ENCODE results near the gene FIGN. TPM values are rescaled to one million over a fixed set of nuclear protein-coding genes. Genes with fewer than 3 reads are reported as not detected.

Gene FIGN
- total RNA-seq, 1 experiment from 2014 or later: 14.6 TPM

GRCh38 chr2:163659224-163659623, 76.6 kb downstream of the FIGN start:
- Histone ChIP-seq H3K18ac (ENCODE audit: insufficient read length, low read depth, low read length) (no peak overlapping the region), H4K20me1 (ENCODE audit: control insufficient read depth, insufficient read depth, insufficient read length) (no peaks in the 10 kb centered on the region), H2BK20ac (ENCODE audit: low read depth, low read length, poor library complexity, severe bottlenecking) (no peak overlapping the region), H2AK5ac (ENCODE audit: insufficient read length, low read length) (no peak overlapping the region), H3T11ph (ENCODE audit: low read length) (no peak overlapping the region), H3K4ac (ENCODE audit: low read depth, low read length) (no peak overlapping the region), H3K4me1 (ENCODE audit: insufficient read depth, low read length) (peaks cover 6% of the 10 kb centered on the region; the same call in 1 of the 2 replicates), H2AFZ (ENCODE audit: low read length) (no peak overlapping the region), H2BK12ac (ENCODE audit: insufficient read length, low read depth, low read length) (no peak overlapping the region), H3K23me2 (ENCODE audit: insufficient read length, low read depth, low read length, poor library complexity, severe bottlenecking) (no peaks in the 10 kb centered on the region), H3K4me2 (ENCODE audit: insufficient read depth, insufficient read length, low read length) (no peak overlapping the region), H2BK15ac (ENCODE audit: low read depth, low read length) (no peak overlapping the region), H3K23ac (ENCODE audit: insufficient read length, low read depth, low read length) (no peak overlapping the region), H2BK120ac (ENCODE audit: low read depth, low read length, poor library complexity, severe bottlenecking) (no peak overlapping the region), H3K27ac (ENCODE audit: insufficient read length, low read depth, low read length) (no peak overlapping the region), H3K79me1 (ENCODE audit: insufficient read depth, low read depth, low read length, poor library complexity, severe bottlenecking) (no peaks in the 10 kb centered on the region), H4K5ac (ENCODE audit: insufficient read length, low read depth, low read length) (no peak overlapping the region), H4K91ac (ENCODE audit: insufficient read length, low read depth, low read length) (no peak overlapping the region), H3K56ac (ENCODE audit: insufficient read length, low read depth, low read length) (no peak overlapping the region), H3K27me3 (ENCODE audit: insufficient read depth, low read length) (no peaks in the 10 kb centered on the region), H3K9ac (ENCODE audit: extremely low read depth, insufficient read length, low read length) (no peak overlapping the region), H4K8ac (replicated peaks; ENCODE audit: insufficient read length, low read depth, low read length) (no peak overlapping the region), H3K79me2 (ENCODE audit: insufficient read depth, low read length) (no peaks in the 10 kb centered on the region), H3K9me3 (ENCODE audit: control insufficient read depth, low read depth, low read length) (no peaks in the 10 kb centered on the region), H2BK5ac (ENCODE audit: insufficient read length, low read length) (no peak overlapping the region), H3K14ac (ENCODE audit: insufficient read depth, low read length) (no peak overlapping the region)
- H3K27me3 Mint-ChIP-seq (ENCODE audit: low read depth): no peaks in the 10 kb centered on the region
- no peaks in the 10 kb centered on the region for H3K9me3 Mint-ChIP-seq
- no peak for TF ChIP-seq CTCF (conservative IDR thresholded peaks at IDR 0.05)
- no peak for DNase-seq
- peaks cover 10 to 15% (median 10%) of the 10 kb centered on the region in 3 experiments; a peak in 6 of 7 replicates for H3K36me3 Mint-ChIP-seq (ENCODE audit: insufficient read depth in 1 of 3, low read depth in 3 of 3)
- peaks cover 41 to 49% of the 10 kb centered on the region in 2 experiments for H3K4me1 Mint-ChIP-seq
- no peak overlapping the region for H3K27ac Mint-ChIP-seq
- no peak overlapping the region for H3K4me3 Mint-ChIP-seq
- no CpG with 5 or more reads among the region's 2 CpGs for WGBS (ENCODE audit: extremely low coverage, insufficient read length, low lambda C conversion rate)

All from H9 (cell line).